Measurements from ENCODE around the gene HMMR. TPM values are rescaled to one million over a fixed set of nuclear protein-coding genes. Genes with fewer than 3 reads are reported as not detected.

HMMR gene
- total and polyA plus RNA-seq, 9 of the 15 experiments (the other 6 are each of a cell fraction or from before 2014, with no cell fraction given) = 74.9 to 133 (median 90.8) TPM

- Histone ChIP-seq H2AFZ (ENCODE audit: low read depth, low read length) (peak overlapping the region; percentile 48), H3K27me3 (ENCODE audit: control insufficient read depth in 2 of 2, insufficient read depth in 2 of 2, low read length in 2 of 2) (no peaks in the 10 kb centered on the region), H4K20me1 (replicated peaks; ENCODE audit: control insufficient read depth, insufficient read depth, low read length) (peaks cover 12% of the 10 kb centered on the region), H3K79me2 (ENCODE audit: control insufficient read depth, insufficient read depth, low read length) (peaks cover 61% of the 10 kb centered on the region), H3K4me2 (ENCODE audit: insufficient read depth, low read length) (peak overlapping the region; percentile 68), H3K9me1 (ENCODE audit: control insufficient read depth, insufficient read depth, low read length) (no peaks in the 10 kb centered on the region), H3K9me3 (replicated peaks; ENCODE audit: control insufficient read depth, insufficient read depth, low read depth, low read length) (no peaks in the 10 kb centered on the region), H3K27ac (ENCODE audit: extremely low read depth, low read depth, low read length) (peak overlapping the region; percentile 59), H3K36me3 (ENCODE audit: control insufficient read depth, insufficient read depth, low read length) (peaks cover 26% of the 10 kb centered on the region), H3K9ac (ENCODE audit: insufficient read depth in 1 of 2, low read depth in 2 of 2, low read length in 2 of 2) (peak overlapping the region; percentile 9 to 77; a peak in 3 of 4 replicates), H3K4me3 (peak overlapping the region; percentile 71), H3K4me1 (replicated peaks in 1 of 2; ENCODE audit: control insufficient read depth in 2 of 2, insufficient read depth in 2 of 2, low read length in 2 of 2) (peaks cover 3 to 33% of the 10 kb centered on the region in 2 experiments; a peak in 4 of 5 replicates)
- no TSS peak for BruUV-seq (replicated peaks)
- FAIRE-seq (no peak), DNase-seq (ENCODE audit: extremely low read depth in 1 of 4, low spot score in 3 of 4) (peak in 1 of 4 experiments; percentile 28), ATAC-seq (peak; percentile 10)
- POLR2A ChIA-PET = no interaction called here
- TF ChIP-seq HNRNPK (IDR thresholded peaks at IDR 0.05; ENCODE audit: low read depth, low read length, poor library complexity, severe bottlenecking) = peak; percentile 1
- TF ChIP-seq HIVEP1 (CRISPR knock-in tag; IDR thresholded peaks at IDR 0.05) = 0 out of 2 replicates have a peak, but pooled peaks have one; percentile 20
- no peak for TF ChIP-seq CBX2 (IDR thresholded peaks at IDR 0.05; ENCODE audit: insufficient read depth, low read length, poor library complexity, severe bottlenecking)
- 0 out of 2 replicates have a peak, but pooled peaks have one; percentile 23 for TF ChIP-seq VEZF1 (CRISPR knock-in tag; IDR thresholded peaks at IDR 0.05)
- TF ChIP-seq TCF7 (IDR thresholded peaks at IDR 0.05; ENCODE audit: borderline replicate concordance) = no peak
- no peak for TF ChIP-seq ZNF282 (CRISPR knock-in tag; IDR thresholded peaks at IDR 0.05)
- no peak for TF ChIP-seq MTA1 (IDR thresholded peaks at IDR 0.05; ENCODE audit: borderline replicate concordance)
- no peak for TF ChIP-seq ZNF3 (CRISPR knock-in tag; IDR thresholded peaks at IDR 0.05)
- CTCF ChIA-PET (ENCODE audit: low intra/inter-chr PET ratio) = interaction anchor here (1.2 kb wide), 1 partner anchor 15 kb away, joined by 3 read pairs; no protein-coding TSS in a partner anchor
- in situ Hi-C loops (cut with MboI) = no loop called here
- intact Hi-C loops (cut with micrococcal nuclease) = loop anchor here (5.0 kb wide), 1 partner anchor 921 kb away; no protein-coding TSS in a partner anchor
- WGBS (ENCODE audit: insufficient coverage, low coverage, missing lambda C conversion rate) = 2% methylated on average over 4 of the region's 4 CpGs
Observed at GRCh38 chr5:163436515-163436914, 23.9 kb upstream of the HMMR start.

All from K562 (cell line).